Thyroid gland (tissue), 4 donors: ENCODE data around the gene CEBPB.
"Not testable (repeated sequence)": the region's sequence is repeated elsewhere in the genome, so short reads cannot be mapped to it uniquely, and the experiment has no call there.

Experiments used
- CTCF ChIP-seq, 6 experiments: fragments of 200-600 bp in 3 of 6; fragments of 450-650 bp in 3 of 6; sonication (generic) in 3 of 6; IDR thresholded peaks; one replicate each; pipeline ENCODE4 v1.5.1; 2016 to 2019; ENCODE audit warnings: antibody characterized with exemption in 6 of 6, mild to moderate bottlenecking in 2 of 6, inconsistent platforms in 1 of 6, moderate library complexity in 1 of 6
- POLR2A ChIP-seq, 2 donors: fragments of 450-650 bp; IDR thresholded peaks; one replicate each; pipeline ENCODE4 v1.6.1; 2017; ENCODE audit warnings: antibody characterized with exemption in 2 of 2, mild to moderate bottlenecking in 2 of 2, moderate library complexity in 1 of 2

GRCh38 chr20:50208815-50209214, 18.2 kb downstream of the CEBPB start:
- TF ChIP-seq CTCF, POLR2A (IDR thresholded peaks at IDR 0.05): not testable (repeated sequence)
